Testis (tissue), 3 donors: ENCODE data around the gene KLHL22. TPM values are rescaled to one million over a fixed set of nuclear protein-coding genes. Genes with fewer than 3 reads are reported as not detected.

Experiments
- DNase-seq: peaks from one replicate; pipeline ENCODE4 v3.0.0-alpha.2; 2019
- H3K27ac ChIP-seq, 2 donors: fragments of 200-600 bp; sonication (generic); one replicate each; pipeline ENCODE4 v1.5.1; 2019
- H3K27me3 ChIP-seq: fragments of 200-600 bp; sonication (generic); one replicate; pipeline ENCODE4 v1.5.1; 2019
- H3K36me3 ChIP-seq: fragments of 200-600 bp; sonication (generic); one replicate; pipeline ENCODE4 v1.5.1; 2017; ENCODE audit warnings: low read depth; ENCODE audit errors: missing control alignments
- H3K4me1 ChIP-seq: fragments of 200-600 bp; sonication (generic); one replicate; pipeline ENCODE4 v1.5.1; 2019
- H3K4me3 ChIP-seq, 2 donors: fragments of 200-600 bp; sonication (generic); one replicate each; pipeline ENCODE4 v1.5.1; 2017 to 2019
- H3K9me3 ChIP-seq: fragments of 200-600 bp; sonication (generic); one replicate; pipeline ENCODE4 v1.5.1; 2017
- CTCF ChIP-seq, 3 experiments: fragments of 450-650 bp in 2 of 3; fragments of 200-600 bp in 1 of 3; sonication (generic) in 1 of 3; IDR thresholded peaks; one replicate each; pipeline ENCODE4 v1.5.1; 2016 to 2019; ENCODE audit warnings: antibody characterized with exemption in 3 of 3, mild to moderate bottlenecking in 2 of 3, moderate library complexity in 1 of 3
- POLR2A ChIP-seq: fragments of 450-650 bp; IDR thresholded peaks from one replicate; pipeline ENCODE4 v1.6.1; 2017; ENCODE audit warnings: antibody characterized with exemption, mild to moderate bottlenecking, moderate library complexity
- WGBS, 2 donors: methylation state at CpG; one replicate each; pipeline ENCODE4 v1.1.5; 2018; 5-methylcytosine and 5-hydroxymethylcytosine counted together
- intact Hi-C: fragments of 100-400 bp; cut with DNase I; formaldehyde crosslinking; loops from one replicate; pipeline ENCODE4 v1.15.1; 2023; ENCODE audit warnings: low total_unique reads
- polyA plus RNA-seq: library from polyadenylated mRNA; stranded (reverse); fragments of 350-450 nt; fragmentation: Illumina TruSeq; extraction: RNeasy Lipid Tissue Mini Kit (QIAGEN cat#74804); gene quantifications from one replicate; pipeline ENCODE4 v1.2.3, GENCODE V29; 2014; ENCODE audit warnings: low read depth, low replicate concordance; ENCODE audit not compliant: insufficient read depth
- total RNA-seq, 2 donors: library from RNA; depleted of rRNA; stranded (reverse); fragments of >200 nt; gene quantifications; one replicate each; pipeline ENCODE4 v1.2.3, GENCODE V29; 2016

Gene KLHL22
- total and polyA plus RNA-seq, 3 donors from 2014 or later: 18.1 to 41.7 (median 39.8) TPM

GRCh38 chr22:20490183-20490940 lies 5.2 kb downstream of the KLHL22 start:
- Histone ChIP-seq H3K36me3 (no peaks in the 10 kb centered on the region), H3K4me3 (no peak overlapping the region), H3K9me3 (no peaks in the 10 kb centered on the region), H3K4me1 (no peaks in the 10 kb centered on the region), H3K27me3 (no peaks in the 10 kb centered on the region), H3K27ac (no peak overlapping the region)
- no peak for DNase-seq
- no peak for TF ChIP-seq CTCF (IDR thresholded peaks at IDR 0.05)
- intact Hi-C loops: loop anchor here (10.0 kb wide), 1 partner anchor 66 kb away; no protein-coding TSS in a partner anchor
- 81 to 83% methylated on average over 6 of the region's 6 CpGs for WGBS, 2 donors

GRCh38 chr22:20488946-20489345 lies 6.6 kb downstream of the KLHL22 start:
- TF ChIP-seq CTCF (IDR thresholded peaks at IDR 0.05): no peak
- TF ChIP-seq POLR2A: no peak
- intact Hi-C loops: no loop called here
- H3K9me3 ChIP-seq: no peaks in the 10 kb centered on the region
- WGBS, 2 donors: 72 to 88% methylated on average over 4 to 11 of the region's 11 CpGs
- no peaks in the 10 kb centered on the region for H3K27me3 ChIP-seq
- DNase-seq: no peak
- H3K4me3 ChIP-seq: no peak overlapping the region
- no peak overlapping the region for H3K27ac ChIP-seq
- H3K36me3 ChIP-seq: no peaks in the 10 kb centered on the region
- no peaks in the 10 kb centered on the region for H3K4me1 ChIP-seq

DNA sequence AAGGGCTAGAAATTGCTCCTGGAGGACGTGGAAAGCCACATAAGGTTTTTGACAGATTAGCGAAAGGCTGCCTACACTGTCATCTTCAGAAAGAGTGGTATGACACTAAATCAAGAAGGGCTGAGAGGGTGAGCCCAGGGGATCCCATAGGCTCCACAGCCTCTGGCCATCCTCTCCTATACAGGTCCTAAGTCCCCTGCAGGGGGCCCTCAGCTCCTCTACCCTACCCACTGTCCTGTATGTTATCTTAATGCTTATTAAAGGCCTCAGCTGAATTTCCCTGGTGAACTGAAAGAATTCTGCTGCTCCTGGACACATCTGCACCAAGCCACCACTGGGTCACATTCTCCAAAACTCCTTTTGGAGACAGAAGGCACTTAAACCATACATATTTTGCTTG lies 7.9 kb downstream of the KLHL22 start:
- H3K4me3 ChIP-seq: no peak overlapping the region
- H3K36me3 ChIP-seq: no peaks in the 10 kb centered on the region
- no peak for TF ChIP-seq POLR2A
- no peak for TF ChIP-seq CTCF (IDR thresholded peaks at IDR 0.05)
- DNase-seq: no peak
- intact Hi-C loops: no loop called here
- WGBS, 2 donors: 100% methylated on average over 2 of the region's 2 CpGs
- no peak overlapping the region for H3K27ac ChIP-seq
- no peaks in the 10 kb centered on the region for H3K4me1 ChIP-seq
- no peaks in the 10 kb centered on the region for H3K9me3 ChIP-seq
- no peaks in the 10 kb centered on the region for H3K27me3 ChIP-seq

DNA sequence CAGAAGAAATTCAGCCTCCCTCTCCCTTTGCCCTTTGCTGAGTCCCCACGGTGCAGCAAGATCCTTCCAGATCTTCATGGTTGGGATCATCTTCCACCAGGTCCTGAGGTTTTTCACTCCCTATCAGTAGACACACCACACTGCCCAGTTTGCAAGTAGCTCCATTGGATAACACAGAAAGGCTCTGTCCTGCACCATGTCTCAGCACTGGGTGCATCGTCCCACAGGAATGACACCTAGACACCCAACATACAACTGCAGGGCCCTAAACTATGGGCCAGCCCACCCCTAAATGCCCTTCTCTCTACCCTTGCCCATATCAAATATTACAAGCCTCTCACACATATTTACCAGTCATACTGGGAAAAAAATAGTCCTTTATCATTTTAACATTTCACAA lies 9.4 kb downstream of the KLHL22 start:
- Histone ChIP-seq H3K36me3 (no peaks in the 10 kb centered on the region), H3K27ac (no peak overlapping the region), H3K9me3 (no peaks in the 10 kb centered on the region), H3K27me3 (no peaks in the 10 kb centered on the region), H3K4me3 (no peak overlapping the region), H3K4me1 (no peaks in the 10 kb centered on the region)
- no peak for DNase-seq
- intact Hi-C loops: no loop called here
- WGBS, 2 donors: 96 to 97% methylated on average over 2 of the region's 2 CpGs
- TF ChIP-seq CTCF (IDR thresholded peaks at IDR 0.05): no peak
- TF ChIP-seq POLR2A: no peak
